Measurements from ENCODE around the gene SERPINB6. TPM values are rescaled to one million over a fixed set of nuclear protein-coding genes. Genes with fewer than 3 reads are reported as not detected.

The SERPINB6 gene
- polyA plus RNA-seq, 3 donors: 117 to 208 (median 200) TPM

DNA sequence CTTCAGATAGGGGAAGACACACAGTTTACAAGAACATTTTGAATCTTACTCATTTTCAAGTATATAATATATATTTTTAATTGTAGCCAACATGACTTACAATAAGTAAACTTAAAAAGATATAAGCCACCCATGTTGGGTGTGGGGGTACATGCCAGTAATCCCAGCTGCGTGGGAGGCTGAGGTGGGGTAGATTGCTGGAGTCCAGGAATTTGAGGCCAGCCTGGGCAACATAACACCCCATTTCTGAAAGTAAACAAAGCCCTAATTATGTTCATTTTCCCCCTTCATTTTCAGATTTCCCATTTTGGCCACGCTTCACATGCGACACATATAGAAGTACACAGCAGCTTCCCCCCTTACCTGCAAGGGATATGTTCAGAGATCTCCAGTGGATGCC lies 30.5 kb downstream of the SERPINB6 start:
- Mint-ChIP-seq H3K4me1 (peaks cover 39% of the 10 kb centered on the region), H3K36me3 (no peaks in the 10 kb centered on the region), H3K4me3 (peak overlapping the region in 1 of 2 donors; percentile 63), H3K9me3 (peaks cover 2 to 9% (median 4%) of the 10 kb centered on the region in 7 donors), H3K27ac (peak overlapping the region in 2 of 7 donors; percentile 80 to 85), H3K27me3 (ENCODE audit: low read depth in 3 of 3) (no peaks in the 10 kb centered on the region)
- peaks cover 24 to 32% of the 10 kb centered on the region in 2 donors for H3K4me1 ChIP-seq (ENCODE audit: control insufficient read depth in 1 of 2, insufficient read depth in 2 of 2, low read length in 2 of 2)
- H3K27ac ChIP-seq (ENCODE audit: low read depth in 1 of 2, low read length in 2 of 2): peak overlapping the region; percentile 28 to 30
- H3K27me3 ChIP-seq (ENCODE audit: control insufficient read depth in 2 of 2, insufficient read depth in 2 of 2, low read length in 2 of 2): no peaks in the 10 kb centered on the region
- no peak for DNase-seq
- no peaks in the 10 kb centered on the region for H4K20me1 ChIP-seq (ENCODE audit: insufficient read depth, low read length)
- H3K36me3 ChIP-seq (replicated peaks in 1 of 2; ENCODE audit: control insufficient read depth in 1 of 2, insufficient read depth in 2 of 2, low read length in 2 of 2): no peaks in the 10 kb centered on the region
- intact Hi-C loops (cut with micrococcal nuclease): no loop called here
- peak overlapping the region; percentile 18 for H3K9ac ChIP-seq (ENCODE audit: insufficient read depth, low read length, poor library complexity, severe bottlenecking)
- H3K79me2 ChIP-seq (ENCODE audit: insufficient read depth, low read length): no peaks in the 10 kb centered on the region
- peak overlapping the region; percentile 43 for H2AFZ ChIP-seq (ENCODE audit: insufficient read depth, low read depth, low read length, poor library complexity, severe bottlenecking)
- peak overlapping the region; percentile 42 for H3K4me2 ChIP-seq (replicated peaks; ENCODE audit: extremely low read depth, low read length, poor library complexity, severe bottlenecking)
- TF ChIP-seq, protein P1, sequence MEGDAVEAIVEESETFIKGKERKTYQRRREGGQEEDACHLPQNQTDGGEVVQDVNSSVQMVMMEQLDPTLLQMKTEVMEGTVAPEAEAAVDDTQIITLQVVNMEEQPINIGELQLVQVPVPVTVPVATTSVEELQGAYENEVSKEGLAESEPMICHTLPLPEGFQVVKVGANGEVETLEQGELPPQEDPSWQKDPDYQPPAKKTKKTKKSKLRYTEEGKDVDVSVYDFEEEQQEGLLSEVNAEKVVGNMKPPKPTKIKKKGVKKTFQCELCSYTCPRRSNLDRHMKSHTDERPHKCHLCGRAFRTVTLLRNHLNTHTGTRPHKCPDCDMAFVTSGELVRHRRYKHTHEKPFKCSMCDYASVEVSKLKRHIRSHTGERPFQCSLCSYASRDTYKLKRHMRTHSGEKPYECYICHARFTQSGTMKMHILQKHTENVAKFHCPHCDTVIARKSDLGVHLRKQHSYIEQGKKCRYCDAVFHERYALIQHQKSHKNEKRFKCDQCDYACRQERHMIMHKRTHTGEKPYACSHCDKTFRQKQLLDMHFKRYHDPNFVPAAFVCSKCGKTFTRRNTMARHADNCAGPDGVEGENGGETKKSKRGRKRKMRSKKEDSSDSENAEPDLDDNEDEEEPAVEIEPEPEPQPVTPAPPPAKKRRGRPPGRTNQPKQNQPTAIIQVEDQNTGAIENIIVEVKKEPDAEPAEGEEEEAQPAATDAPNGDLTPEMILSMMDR (IDR thresholded peaks at IDR 0.05): no peak
- peaks cover 0 to 2% of the 10 kb centered on the region in 2 donors for H3K9me3 ChIP-seq (replicated peaks in 1 of 2; ENCODE audit: control insufficient read depth in 1 of 2, insufficient read depth in 1 of 2, low read length in 2 of 2)
- peak overlapping the region in 1 of 3 experiments; percentile 50 for H3K4me3 ChIP-seq (replicated peaks in 1 of 3; ENCODE audit: low read depth in 2 of 3, low read length in 3 of 3)
- no CpG with 5 or more reads among the region's 3 CpGs for WGBS (ENCODE audit: insufficient coverage)

DNA sequence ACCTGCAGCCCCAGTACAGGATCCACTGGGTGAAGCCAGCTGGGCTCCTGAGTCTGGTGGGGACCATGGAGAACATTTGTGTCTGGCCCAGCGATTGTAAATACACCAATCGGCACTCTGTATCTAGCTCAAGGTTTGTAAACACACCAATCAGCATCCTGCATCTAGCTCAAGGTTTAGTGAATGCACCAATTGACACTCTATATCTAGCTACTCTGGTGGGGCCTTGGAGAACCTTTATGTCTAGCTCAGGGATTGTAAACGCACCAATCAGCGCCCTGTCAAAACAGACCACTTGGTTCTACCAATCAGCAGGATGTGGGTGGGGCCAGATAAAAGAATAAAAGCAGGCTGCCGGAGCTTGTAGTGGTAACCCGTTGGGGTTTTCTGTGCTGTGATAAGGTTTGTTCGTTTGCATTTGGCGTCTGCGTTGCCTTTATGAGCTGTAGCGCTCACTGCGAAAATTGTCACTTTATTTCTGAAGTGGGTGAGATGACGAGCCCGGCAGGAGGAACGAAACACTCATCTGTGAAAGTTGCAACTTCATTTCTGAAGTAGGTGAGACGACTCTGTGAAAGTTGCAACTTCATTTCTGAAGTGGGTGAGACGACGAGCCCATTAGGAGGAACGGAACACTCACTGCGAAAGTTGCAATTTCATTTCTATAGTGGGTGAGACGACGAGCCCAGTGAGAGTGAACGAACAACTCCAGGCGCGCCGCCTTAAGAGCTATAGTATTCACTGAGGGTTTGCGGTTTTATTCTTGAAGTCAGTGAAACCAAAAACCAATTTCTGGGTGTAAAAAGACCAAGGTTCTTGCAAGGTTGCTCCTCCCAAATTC lies 31.1 kb downstream of the SERPINB6 start:
- Histone ChIP-seq H3K27ac (ENCODE audit: low read depth in 1 of 2, low read length in 2 of 2) (peak overlapping the region; percentile 28 to 30), H3K9ac (ENCODE audit: insufficient read depth, low read length, poor library complexity, severe bottlenecking) (peak overlapping the region; percentile 18), H3K4me3 (replicated peaks in 1 of 3; ENCODE audit: low read depth in 2 of 3, low read length in 3 of 3) (peak overlapping the region in 2 of 3 experiments; percentile 12 to 50), H3K79me2 (ENCODE audit: insufficient read depth, low read length) (no peaks in the 10 kb centered on the region), H3K4me1 (ENCODE audit: control insufficient read depth in 1 of 2, insufficient read depth in 2 of 2, low read length in 2 of 2) (peaks cover 24 to 32% of the 10 kb centered on the region in 2 donors), H3K36me3 (replicated peaks in 1 of 2; ENCODE audit: control insufficient read depth in 1 of 2, insufficient read depth in 2 of 2, low read length in 2 of 2) (no peaks in the 10 kb centered on the region), H3K27me3 (ENCODE audit: control insufficient read depth in 2 of 2, insufficient read depth in 2 of 2, low read length in 2 of 2) (no peaks in the 10 kb centered on the region), H3K9me3 (replicated peaks in 1 of 2; ENCODE audit: control insufficient read depth in 1 of 2, insufficient read depth in 1 of 2, low read length in 2 of 2) (peaks cover 0 to 2% of the 10 kb centered on the region in 2 donors), H3K4me2 (replicated peaks; ENCODE audit: extremely low read depth, low read length, poor library complexity, severe bottlenecking) (peak overlapping the region; percentile 42), H4K20me1 (ENCODE audit: insufficient read depth, low read length) (no peaks in the 10 kb centered on the region), H2AFZ (ENCODE audit: insufficient read depth, low read depth, low read length, poor library complexity, severe bottlenecking) (peak overlapping the region; percentile 43)
- intact Hi-C loops (cut with micrococcal nuclease): no loop called here
- peaks cover 2 to 9% (median 4%) of the 10 kb centered on the region in 7 donors for H3K9me3 Mint-ChIP-seq
- H3K4me1 Mint-ChIP-seq: peaks cover 39% of the 10 kb centered on the region
- H3K27ac Mint-ChIP-seq: peak overlapping the region; percentile 72 to 87 (median 85)
- peak; percentile 25 to 47 (median 45) for DNase-seq
- 49% methylated on average over 18 of the region's 26 CpGs for WGBS (ENCODE audit: insufficient coverage)
- TF ChIP-seq, protein P1 (IDR thresholded peaks at IDR 0.05): no peak
- peak overlapping the region; percentile 48 to 82 for H3K4me3 Mint-ChIP-seq
- no peaks in the 10 kb centered on the region for H3K27me3 Mint-ChIP-seq (ENCODE audit: low read depth in 3 of 3)
- H3K36me3 Mint-ChIP-seq: no peaks in the 10 kb centered on the region

All from CD14-positive monocyte (primary cell).